NCI-H2196 (cell line): Measurements from ENCODE around the gene LIF.

Experiments used
- DNase-seq: peaks from one replicate; lab custom pipeline; 2025; ENCODE audit not compliant: unreplicated experiment; lab: John Stamatoyannopoulos, UW

LIF gene

GRCh38 chr22:30284666-30285065 is 38.1 kb upstream of the LIF start:
- no peak for DNase-seq

GRCh38 chr22:30284172-30284571 is 37.6 kb upstream of the LIF start:
- DNase-seq: no peak

- no peak for DNase-seq
Measured at GRCh38 chr22:30283342-30283741, 36.8 kb upstream of the LIF start.

- DNase-seq: no peak
Measured at GRCh38 chr22:30282616-30283046, 36.1 kb upstream of the LIF start.

GRCh38 chr22:30280505-30280904 is 33.9 kb upstream of the LIF start:
- DNase-seq: no peak

- no peak for DNase-seq
Measured at GRCh38 chr22:30279932-30280331, 33.4 kb upstream of the LIF start.

GRCh38 chr22:30279046-30279788 is 32.7 kb upstream of the LIF start:
- no peak for DNase-seq

GRCh38 chr22:30277547-30278344 is 31.2 kb upstream of the LIF start:
- DNase-seq: no peak

GRCh38 chr22:30276039-30276438 is 29.5 kb upstream of the LIF start:
- DNase-seq: no peak

GRCh38 chr22:30275625-30276024 is 29.1 kb upstream of the LIF start:
- DNase-seq: no peak

- DNase-seq: no peak
Measured at GRCh38 chr22:30274437-30274812, 27.9 kb upstream of the LIF start.

- DNase-seq: no peak
Measured at GRCh38 chr22:30273711-30274436, 27.3 kb upstream of the LIF start.

GRCh38 chr22:30272781-30273601 is 26.4 kb upstream of the LIF start:
- no peak for DNase-seq

- no peak for DNase-seq
Measured at GRCh38 chr22:30270832-30271231, 24.3 kb upstream of the LIF start.

GRCh38 chr22:30268331-30268730 is 21.8 kb upstream of the LIF start:
- no peak for DNase-seq

- no peak for DNase-seq
Measured at GRCh38 chr22:30267382-30268302, 21.1 kb upstream of the LIF start.

- DNase-seq: no peak
Measured at GRCh38 chr22:30266445-30267381, 20.2 kb upstream of the LIF start, which contains the start of gene OSM. OSM (minus strand) TSS chr22:30266851; CDS start chr22:30266799, 52 bp downstream.

GRCh38 chr22:30265823-30266444 is 19.4 kb upstream of the LIF start:
- DNase-seq: no peak
